ENCODE measurements around the gene HSD17B1.

DNA sequence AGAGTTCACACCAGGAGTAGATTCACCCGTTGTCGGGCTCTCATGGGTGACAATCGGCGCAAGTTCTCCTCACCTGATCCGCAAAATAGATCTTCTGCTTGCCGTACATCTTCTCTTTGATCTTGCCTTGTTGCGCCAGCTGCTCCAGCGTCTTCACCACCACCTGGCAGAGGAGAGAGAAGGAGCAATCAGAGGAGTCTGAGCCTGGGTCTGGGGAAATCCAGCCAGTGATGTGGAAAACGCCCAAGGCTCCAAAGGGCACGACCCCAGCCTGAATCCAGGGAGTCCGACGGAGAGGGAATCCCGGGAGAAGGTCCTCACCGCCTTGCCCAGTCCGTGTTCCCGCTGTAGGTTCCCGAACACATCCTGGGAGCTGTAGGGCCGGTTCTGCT, 24.4 kb downstream of the HSD17B1 start:
- TF ChIP-seq, protein P1, sequence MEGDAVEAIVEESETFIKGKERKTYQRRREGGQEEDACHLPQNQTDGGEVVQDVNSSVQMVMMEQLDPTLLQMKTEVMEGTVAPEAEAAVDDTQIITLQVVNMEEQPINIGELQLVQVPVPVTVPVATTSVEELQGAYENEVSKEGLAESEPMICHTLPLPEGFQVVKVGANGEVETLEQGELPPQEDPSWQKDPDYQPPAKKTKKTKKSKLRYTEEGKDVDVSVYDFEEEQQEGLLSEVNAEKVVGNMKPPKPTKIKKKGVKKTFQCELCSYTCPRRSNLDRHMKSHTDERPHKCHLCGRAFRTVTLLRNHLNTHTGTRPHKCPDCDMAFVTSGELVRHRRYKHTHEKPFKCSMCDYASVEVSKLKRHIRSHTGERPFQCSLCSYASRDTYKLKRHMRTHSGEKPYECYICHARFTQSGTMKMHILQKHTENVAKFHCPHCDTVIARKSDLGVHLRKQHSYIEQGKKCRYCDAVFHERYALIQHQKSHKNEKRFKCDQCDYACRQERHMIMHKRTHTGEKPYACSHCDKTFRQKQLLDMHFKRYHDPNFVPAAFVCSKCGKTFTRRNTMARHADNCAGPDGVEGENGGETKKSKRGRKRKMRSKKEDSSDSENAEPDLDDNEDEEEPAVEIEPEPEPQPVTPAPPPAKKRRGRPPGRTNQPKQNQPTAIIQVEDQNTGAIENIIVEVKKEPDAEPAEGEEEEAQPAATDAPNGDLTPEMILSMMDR (IDR thresholded peaks at IDR 0.05): no peak
- TF ChIP-seq POLR2AphosphoS5 (IDR thresholded peaks at IDR 0.05; ENCODE audit: insufficient read depth in 1 of 2, low read depth in 1 of 2): no peak
